ENCODE data around the gene GANC. TPM values are rescaled to one million over a fixed set of nuclear protein-coding genes. Genes with fewer than 3 reads are reported as not detected.

The GANC gene
- total RNA-seq, 1 experiment from 2014 or later, result 15.8 TPM

DNA sequence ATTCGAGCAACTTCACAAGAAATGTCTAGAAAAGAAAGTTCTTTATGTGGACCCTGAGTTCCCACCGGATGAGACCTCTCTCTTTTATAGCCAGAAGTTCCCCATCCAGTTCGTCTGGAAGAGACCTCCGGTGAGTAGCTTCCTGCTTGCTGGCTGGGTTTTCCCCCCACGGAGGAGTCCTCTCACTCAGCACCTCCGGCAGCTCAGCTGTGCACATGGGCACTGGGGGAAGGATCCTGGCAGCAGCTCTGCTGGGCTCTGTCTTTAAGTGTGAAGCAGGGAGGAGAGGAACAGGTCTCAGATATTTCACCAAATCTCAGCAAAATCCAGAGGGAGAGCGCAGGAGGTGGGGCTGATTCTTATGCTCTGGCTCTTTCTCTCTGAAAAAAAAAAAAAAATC, 87.0 kb downstream of the GANC start:
- H4K8ac ChIP-seq (replicated peaks; ENCODE audit: insufficient read length, low read depth, low read length), result no peak overlapping the region
- no peak overlapping the region for H2BK120ac ChIP-seq (ENCODE audit: low read depth, low read length, poor library complexity, severe bottlenecking)
- no peak overlapping the region for H3K4ac ChIP-seq (ENCODE audit: low read depth, low read length)
- H2BK15ac ChIP-seq (ENCODE audit: low read depth, low read length), result no peak overlapping the region
- no peak overlapping the region for H2BK20ac ChIP-seq (ENCODE audit: low read depth, low read length, poor library complexity, severe bottlenecking)
- no peaks in the 10 kb centered on the region for H3K27me3 ChIP-seq (ENCODE audit: insufficient read depth, low read length)
- no peak overlapping the region for H3K23ac ChIP-seq (ENCODE audit: insufficient read length, low read depth, low read length)
- no peak overlapping the region for H3K9ac ChIP-seq (ENCODE audit: extremely low read depth, insufficient read length, low read length)
- H3K23me2 ChIP-seq (ENCODE audit: insufficient read length, low read depth, low read length, poor library complexity, severe bottlenecking), result no peaks in the 10 kb centered on the region
- no peak overlapping the region for H3K4me2 ChIP-seq (ENCODE audit: insufficient read depth, insufficient read length, low read length)
- peaks cover 14% of the 10 kb centered on the region; the same call in 1 of the 2 replicates for H3K4me1 ChIP-seq (ENCODE audit: insufficient read depth, low read length)
- no peak overlapping the region for H3K18ac ChIP-seq (ENCODE audit: insufficient read length, low read depth, low read length)
- no peaks in the 10 kb centered on the region for H3K79me2 ChIP-seq (ENCODE audit: insufficient read depth, low read length)
- Mint-ChIP-seq H3K9me3 (no peaks in the 10 kb centered on the region), H3K4me3 (no peak overlapping the region), H3K36me3 (ENCODE audit: insufficient read depth in 1 of 3, low read depth in 3 of 3) (no peaks in the 10 kb centered on the region), H3K4me1 (peaks cover 16 to 26% of the 10 kb centered on the region in 2 experiments), H3K27ac (no peak overlapping the region), H3K27me3 (ENCODE audit: low read depth) (peaks cover 6% of the 10 kb centered on the region)
- no peak overlapping the region for H4K5ac ChIP-seq (ENCODE audit: insufficient read length, low read depth, low read length)
- H3K79me1 ChIP-seq (ENCODE audit: insufficient read depth, low read depth, low read length, poor library complexity, severe bottlenecking), result no peaks in the 10 kb centered on the region
- H4K20me1 ChIP-seq (ENCODE audit: control insufficient read depth, insufficient read depth, insufficient read length), result no peaks in the 10 kb centered on the region
- no peak overlapping the region for H3T11ph ChIP-seq (ENCODE audit: low read length)
- H3K14ac ChIP-seq (ENCODE audit: insufficient read depth, low read length), result no peak overlapping the region
- TF ChIP-seq, protein P1, sequence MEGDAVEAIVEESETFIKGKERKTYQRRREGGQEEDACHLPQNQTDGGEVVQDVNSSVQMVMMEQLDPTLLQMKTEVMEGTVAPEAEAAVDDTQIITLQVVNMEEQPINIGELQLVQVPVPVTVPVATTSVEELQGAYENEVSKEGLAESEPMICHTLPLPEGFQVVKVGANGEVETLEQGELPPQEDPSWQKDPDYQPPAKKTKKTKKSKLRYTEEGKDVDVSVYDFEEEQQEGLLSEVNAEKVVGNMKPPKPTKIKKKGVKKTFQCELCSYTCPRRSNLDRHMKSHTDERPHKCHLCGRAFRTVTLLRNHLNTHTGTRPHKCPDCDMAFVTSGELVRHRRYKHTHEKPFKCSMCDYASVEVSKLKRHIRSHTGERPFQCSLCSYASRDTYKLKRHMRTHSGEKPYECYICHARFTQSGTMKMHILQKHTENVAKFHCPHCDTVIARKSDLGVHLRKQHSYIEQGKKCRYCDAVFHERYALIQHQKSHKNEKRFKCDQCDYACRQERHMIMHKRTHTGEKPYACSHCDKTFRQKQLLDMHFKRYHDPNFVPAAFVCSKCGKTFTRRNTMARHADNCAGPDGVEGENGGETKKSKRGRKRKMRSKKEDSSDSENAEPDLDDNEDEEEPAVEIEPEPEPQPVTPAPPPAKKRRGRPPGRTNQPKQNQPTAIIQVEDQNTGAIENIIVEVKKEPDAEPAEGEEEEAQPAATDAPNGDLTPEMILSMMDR (conservative IDR thresholded peaks at IDR 0.05), result no peak
- H4K91ac ChIP-seq (ENCODE audit: insufficient read length, low read depth, low read length), result no peak overlapping the region
- H2AFZ ChIP-seq (ENCODE audit: low read length), result no peak overlapping the region
- WGBS (ENCODE audit: extremely low coverage, insufficient read length, low lambda C conversion rate), result no CpG with 5 or more reads among the region's 7 CpGs
- H2BK12ac ChIP-seq (ENCODE audit: insufficient read length, low read depth, low read length), result no peak overlapping the region
- H3K9me3 ChIP-seq (ENCODE audit: control insufficient read depth, low read depth, low read length), result no peaks in the 10 kb centered on the region
- no peak overlapping the region for H2AK5ac ChIP-seq (ENCODE audit: insufficient read length, low read length)
- no peak overlapping the region for H3K56ac ChIP-seq (ENCODE audit: insufficient read length, low read depth, low read length)
- no peak for DNase-seq
- no peak overlapping the region for H2BK5ac ChIP-seq (ENCODE audit: insufficient read length, low read length)
- H3K27ac ChIP-seq (ENCODE audit: insufficient read length, low read depth, low read length), result no peak overlapping the region
